Osteoblast (primary cell): Measurements from ENCODE around the gene GIT1. TPM values are rescaled to one million over a fixed set of nuclear protein-coding genes. Genes with fewer than 3 reads are reported as not detected.

Source experiments
- DNase-seq: peaks from one replicate; pipeline ENCODE4 v3.0.0; 2011; ENCODE audit warnings: low spot score, mixed read lengths; ENCODE audit not compliant: insufficient read length; ENCODE audit errors: missing footprints
- H2AFZ ChIP-seq: 2 replicates; pipeline ENCODE4 v1.6.0; 2011; ENCODE audit warnings: mild to moderate bottlenecking, low read length
- H3K27ac ChIP-seq: 2 replicates; pipeline ENCODE4 v1.5.1; 2011; ENCODE audit warnings: mild to moderate bottlenecking, low read depth, low read length, moderate library complexity
- H3K27me3 ChIP-seq: 2 replicates; pipeline ENCODE4 v1.6.0; 2012; ENCODE audit warnings: mild to moderate bottlenecking, control low read depth, inconsistent platforms, low read length, moderate library complexity; ENCODE audit not compliant: insufficient read depth
- H3K36me3 ChIP-seq: 2 replicates; pipeline ENCODE4 v1.5.1; 2011; ENCODE audit warnings: mild to moderate bottlenecking, low read length, control low read depth, moderate library complexity; ENCODE audit not compliant: insufficient read depth
- H3K4me1 ChIP-seq: 2 replicates; pipeline ENCODE4 v1.5.1; 2011; ENCODE audit warnings: mild to moderate bottlenecking, low read length, control low read depth, moderate library complexity; ENCODE audit not compliant: insufficient read depth
- H3K4me2 ChIP-seq: 2 replicates; pipeline ENCODE4 v1.6.0; 2011; ENCODE audit warnings: mild to moderate bottlenecking, low read length; ENCODE audit not compliant: insufficient read depth
- H3K4me3 ChIP-seq: fragments of 200-600 bp; sonication (generic); 3 replicates; pipeline ENCODE4 v1.5.1; 2012; ENCODE audit warnings: mild to moderate bottlenecking, low read length, inconsistent platforms; ENCODE audit not compliant: insufficient read depth
- H3K79me2 ChIP-seq: 2 replicates; pipeline ENCODE4 v1.6.0; 2012; ENCODE audit warnings: mild to moderate bottlenecking, low read length, control low read depth, inconsistent platforms; ENCODE audit not compliant: insufficient read depth
- H3K9me3 ChIP-seq: 2 replicates; pipeline ENCODE4 v1.5.1; 2011; ENCODE audit warnings: low read depth, low read length, control low read depth
- H4K20me1 ChIP-seq: 2 replicates; pipeline ENCODE4 v1.6.0; 2012; ENCODE audit warnings: mild to moderate bottlenecking, low read length, control low read depth; ENCODE audit not compliant: insufficient read depth
- total RNA-seq: library from RNA; depleted of rRNA; stranded (reverse); fragments of >200 nt; gene quantifications from 2 replicates; pipeline ENCODE4 v1.2.3, GENCODE V29; 2012
- TF ChIP-seq, protein P1 (sequence below): IDR thresholded peaks from 2 replicates; pipeline ENCODE4 v1.5.1; 2011; ENCODE audit warnings: mild to moderate bottlenecking, low read depth, low read length, moderate library complexity; ENCODE audit errors: extremely low read depth

The GIT1 gene
- total RNA-seq, 1 donor, result 34.4 TPM

DNA sequence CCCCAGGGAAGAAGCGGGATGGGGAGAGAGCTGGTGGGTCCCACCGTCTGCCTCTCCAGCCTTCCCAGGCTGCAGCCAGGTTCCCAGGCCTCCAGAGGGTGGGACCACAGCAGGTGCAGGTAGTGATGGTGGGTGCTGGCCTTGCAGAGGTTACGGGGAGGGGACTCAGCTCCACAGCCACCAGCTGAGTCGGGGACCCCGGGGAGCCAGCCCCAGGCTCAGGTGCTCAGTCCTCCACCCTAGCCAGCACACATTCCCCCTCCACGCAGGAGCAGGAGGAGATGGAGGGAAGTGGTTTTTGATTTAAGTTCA is 15.9 kb downstream of the GIT1 start:
- Histone ChIP-seq H3K9me3 (no peaks in the 10 kb centered on the region), H3K27ac (no peak overlapping the region), H4K20me1 (peaks cover 5% of the 10 kb centered on the region), H3K4me1 (peaks cover 28% of the 10 kb centered on the region), H2AFZ (no peak overlapping the region), H3K4me2 (no peak overlapping the region), H3K79me2 (peaks cover 2% of the 10 kb centered on the region), H3K27me3 (no peaks in the 10 kb centered on the region), H3K36me3 (peaks cover 39% of the 10 kb centered on the region), H3K4me3 (no peak overlapping the region)
- DNase-seq, result peak; percentile 25
- TF ChIP-seq, protein P1, sequence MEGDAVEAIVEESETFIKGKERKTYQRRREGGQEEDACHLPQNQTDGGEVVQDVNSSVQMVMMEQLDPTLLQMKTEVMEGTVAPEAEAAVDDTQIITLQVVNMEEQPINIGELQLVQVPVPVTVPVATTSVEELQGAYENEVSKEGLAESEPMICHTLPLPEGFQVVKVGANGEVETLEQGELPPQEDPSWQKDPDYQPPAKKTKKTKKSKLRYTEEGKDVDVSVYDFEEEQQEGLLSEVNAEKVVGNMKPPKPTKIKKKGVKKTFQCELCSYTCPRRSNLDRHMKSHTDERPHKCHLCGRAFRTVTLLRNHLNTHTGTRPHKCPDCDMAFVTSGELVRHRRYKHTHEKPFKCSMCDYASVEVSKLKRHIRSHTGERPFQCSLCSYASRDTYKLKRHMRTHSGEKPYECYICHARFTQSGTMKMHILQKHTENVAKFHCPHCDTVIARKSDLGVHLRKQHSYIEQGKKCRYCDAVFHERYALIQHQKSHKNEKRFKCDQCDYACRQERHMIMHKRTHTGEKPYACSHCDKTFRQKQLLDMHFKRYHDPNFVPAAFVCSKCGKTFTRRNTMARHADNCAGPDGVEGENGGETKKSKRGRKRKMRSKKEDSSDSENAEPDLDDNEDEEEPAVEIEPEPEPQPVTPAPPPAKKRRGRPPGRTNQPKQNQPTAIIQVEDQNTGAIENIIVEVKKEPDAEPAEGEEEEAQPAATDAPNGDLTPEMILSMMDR, result no peak

DNA sequence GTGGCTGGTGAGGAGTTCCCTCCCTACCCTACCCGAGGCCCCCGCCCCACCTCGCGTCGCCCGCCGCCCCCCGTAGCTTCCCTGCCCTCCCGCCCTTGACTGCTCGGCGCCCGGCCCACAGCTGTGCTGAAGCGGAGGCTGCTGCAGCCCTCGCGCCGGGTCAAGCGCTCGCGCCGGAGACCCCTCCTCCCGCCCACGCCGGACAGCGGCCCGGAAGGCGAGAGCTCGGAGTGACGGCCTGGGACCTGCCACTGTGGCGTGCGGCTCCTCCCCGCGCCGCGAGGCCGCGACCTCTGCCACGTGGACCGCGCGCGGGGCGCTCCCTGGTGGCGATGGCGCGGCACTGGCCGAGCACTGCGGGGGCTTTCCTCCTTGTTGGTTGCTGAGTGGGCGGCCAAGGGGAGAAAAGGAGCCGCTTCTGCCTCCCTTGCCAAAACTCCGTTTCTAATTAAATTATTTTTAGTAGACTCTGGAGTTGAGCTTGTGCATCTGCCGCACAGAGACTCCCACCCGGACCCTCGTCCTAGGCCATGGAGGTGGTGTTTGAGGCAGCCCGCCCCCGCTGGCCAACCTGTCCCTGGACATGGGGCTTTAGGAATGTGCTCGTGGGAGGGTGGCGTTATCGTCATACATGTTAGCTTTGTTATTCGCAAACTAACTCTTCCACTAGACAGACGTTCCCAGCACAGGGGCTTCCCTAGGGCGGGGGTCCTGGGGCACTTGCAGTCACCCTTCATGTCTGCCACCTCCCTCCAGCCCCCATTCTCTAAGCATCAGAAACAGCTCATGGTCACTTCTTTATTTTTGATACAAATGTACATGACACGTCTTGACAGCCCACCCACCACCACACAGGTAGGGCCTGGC is 16.5 kb downstream of the GIT1 start:
- Histone ChIP-seq H4K20me1 (peaks cover under 1% of the 10 kb centered on the region), H3K79me2 (peaks cover 2% of the 10 kb centered on the region), H3K4me2 (peak overlapping the region; percentile 61), H3K27me3 (no peaks in the 10 kb centered on the region), H3K4me3 (peak overlapping the region; percentile 25), H3K9me3 (no peaks in the 10 kb centered on the region), H3K4me1 (peaks cover 26% of the 10 kb centered on the region), H2AFZ (peak overlapping the region; percentile 10), H3K36me3 (peaks cover 39% of the 10 kb centered on the region), H3K27ac (peak overlapping the region; percentile 32)
- DNase-seq, result peak; percentile 99
- TF ChIP-seq, protein P1, result peak; percentile 67

DNA sequence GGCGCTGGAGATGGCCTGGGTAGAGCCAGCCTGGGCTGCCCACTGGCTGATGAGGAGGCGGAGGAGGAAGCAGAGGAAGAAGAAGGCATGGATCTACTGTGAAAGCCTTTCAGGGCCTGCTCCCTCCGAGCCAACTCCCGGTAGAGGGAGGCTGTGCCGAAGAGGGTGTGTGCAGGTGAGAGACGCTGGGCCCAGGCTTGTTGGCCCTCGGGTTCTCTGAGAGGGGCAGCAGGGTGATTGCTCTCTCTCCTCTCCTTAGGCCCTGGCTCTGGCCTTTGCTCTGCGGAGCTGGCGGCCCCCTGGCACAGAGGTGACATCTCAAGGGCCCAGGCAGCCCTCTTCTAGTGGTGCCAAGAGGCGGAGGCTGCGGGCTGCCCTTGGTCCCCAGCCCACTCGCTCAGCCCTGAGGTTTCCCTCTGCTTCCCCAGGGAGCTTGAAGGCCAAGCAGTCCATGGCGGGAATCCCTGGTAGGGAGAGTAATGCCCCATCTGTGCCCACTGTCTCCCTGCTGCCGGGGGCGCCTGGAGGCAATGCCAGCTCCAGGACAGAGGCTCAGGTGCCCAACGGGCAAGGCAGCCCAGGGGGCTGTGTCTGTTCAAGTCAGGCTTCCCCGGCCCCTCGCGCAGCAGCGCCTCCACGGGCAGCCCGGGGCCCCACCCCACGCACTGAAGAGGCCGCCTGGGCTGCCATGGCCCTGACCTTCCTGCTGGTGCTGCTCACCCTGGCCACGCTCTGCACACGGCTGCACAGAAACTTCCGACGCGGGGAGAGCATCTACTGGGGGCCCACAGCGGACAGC is 17.4 kb downstream of the GIT1 start:
- Histone ChIP-seq H3K9me3 (no peaks in the 10 kb centered on the region), H3K4me3 (peak overlapping the region; percentile 25), H3K27ac (no peak overlapping the region), H3K4me2 (peak overlapping the region; percentile 61), H3K27me3 (no peaks in the 10 kb centered on the region), H3K4me1 (peaks cover 21% of the 10 kb centered on the region), H3K79me2 (peaks cover 2% of the 10 kb centered on the region), H4K20me1 (no peaks in the 10 kb centered on the region), H2AFZ (no peak overlapping the region), H3K36me3 (peaks cover 39% of the 10 kb centered on the region)
- peak; percentile 92 for DNase-seq
- TF ChIP-seq, protein P1, result no peak

DNA sequence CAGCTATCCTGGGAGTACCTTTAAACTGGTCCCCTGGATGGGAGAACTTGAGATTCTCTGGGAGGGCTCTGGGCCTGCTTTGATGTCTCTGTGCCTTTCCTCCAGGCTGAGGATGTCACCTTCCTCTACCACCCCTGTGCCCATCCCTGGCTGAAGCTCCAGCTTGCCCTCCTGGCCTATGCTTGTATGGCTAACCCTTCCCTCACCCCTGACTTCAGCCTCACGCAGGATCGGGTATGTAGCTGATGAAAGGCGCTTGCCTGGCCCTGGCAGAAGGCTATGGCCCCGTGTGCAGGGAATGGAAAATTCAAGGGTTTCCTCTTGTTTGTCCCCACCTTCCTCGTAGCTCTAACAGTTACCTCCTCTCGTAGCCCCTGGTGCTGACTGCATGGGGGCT is 18.0 kb downstream of the GIT1 start:
- no peak overlapping the region for H3K27ac ChIP-seq
- TF ChIP-seq, protein P1, result no peak

More for the DNA sequence above, 18.0 kb downstream of the GIT1 start:
- Histone ChIP-seq H3K9me3 (no peaks in the 10 kb centered on the region), H3K4me1 (peaks cover 21% of the 10 kb centered on the region), H3K4me3 (no peak overlapping the region), H3K36me3 (peaks cover 38% of the 10 kb centered on the region), H4K20me1 (no peaks in the 10 kb centered on the region), H3K4me2 (no peak overlapping the region), H3K27me3 (no peaks in the 10 kb centered on the region), H2AFZ (no peak overlapping the region), H3K79me2 (peaks cover 2% of the 10 kb centered on the region)
- DNase-seq, result peak; percentile 39
